ENCODE results near the gene GLB1L. TPM values are rescaled to one million over a fixed set of nuclear protein-coding genes. Genes with fewer than 3 reads are reported as not detected.

GLB1L gene
- total and polyA plus RNA-seq, 2 donors: 4.2 to 11.3 TPM

GRCh38 chr2:219251656-219252055, 6.4 kb upstream of the GLB1L start:
- 92% methylated on average over 6 of the region's 6 CpGs for WGBS
- H3K9me3 ChIP-seq (ENCODE audit: control insufficient read depth in 2 of 2, insufficient read depth in 1 of 2, low read length in 1 of 2): peaks cover 0 to 5% of the 10 kb centered on the region in 2 donors
- peaks cover 22 to 23% of the 10 kb centered on the region in 2 donors for H3K36me3 ChIP-seq (ENCODE audit: control insufficient read depth in 2 of 2, insufficient read depth in 2 of 2, low read length in 1 of 2)
- H3K4me3 ChIP-seq (ENCODE audit: low read length in 2 of 2): peak overlapping the region in 1 of 2 donors; percentile 74
- no peak for DNase-seq (ENCODE audit: low read depth in 6 of 9, low spot score in 9 of 9)
- H3K4me1 ChIP-seq (ENCODE audit: control insufficient read depth in 2 of 2, insufficient read depth in 2 of 2, low read length in 2 of 2): peaks cover 32 to 80% of the 10 kb centered on the region in 2 donors
- no peak overlapping the region for H3K27ac ChIP-seq (ENCODE audit: low read depth in 1 of 2, low read length in 1 of 2)
- peaks cover 38 to 56% of the 10 kb centered on the region in 2 donors for H3K27me3 ChIP-seq (ENCODE audit: control insufficient read depth in 2 of 2, insufficient read depth in 1 of 2, low read length in 1 of 2)

- 93% methylated on average over 22 of the region's 22 CpGs for WGBS
- peak overlapping the region; percentile 78 to 94 for H3K27ac ChIP-seq (ENCODE audit: low read depth in 1 of 2, low read length in 1 of 2)
- peaks cover 28 to 41% of the 10 kb centered on the region in 2 donors for H3K27me3 ChIP-seq (ENCODE audit: control insufficient read depth in 2 of 2, insufficient read depth in 1 of 2, low read length in 1 of 2)
- peaks cover 0 to 8% of the 10 kb centered on the region in 2 donors for H3K9me3 ChIP-seq (ENCODE audit: control insufficient read depth in 2 of 2, insufficient read depth in 1 of 2, low read length in 1 of 2)
- no peak for DNase-seq (ENCODE audit: low read depth in 6 of 9, low spot score in 9 of 9)
- H3K36me3 ChIP-seq (ENCODE audit: control insufficient read depth in 2 of 2, insufficient read depth in 2 of 2, low read length in 1 of 2): peaks cover 23 to 24% of the 10 kb centered on the region in 2 donors
- H3K4me1 ChIP-seq (ENCODE audit: control insufficient read depth in 2 of 2, insufficient read depth in 2 of 2, low read length in 2 of 2): peaks cover 43 to 90% of the 10 kb centered on the region in 2 donors
- H3K4me3 ChIP-seq (ENCODE audit: low read length in 2 of 2): peak overlapping the region in 1 of 2 donors; percentile 27
Measured at GRCh38 chr2:219250049-219250781, 5.0 kb upstream of the GLB1L start.

GRCh38 chr2:219249203-219249980, 4.1 kb upstream of the GLB1L start:
- peak overlapping the region; percentile 78 to 94 for H3K27ac ChIP-seq (ENCODE audit: low read depth in 1 of 2, low read length in 1 of 2)
- peak overlapping the region in 1 of 2 donors; percentile 27 for H3K4me3 ChIP-seq (ENCODE audit: low read length in 2 of 2)
- WGBS: 37% methylated on average over 7 of the region's 7 CpGs
- H3K4me1 ChIP-seq (ENCODE audit: control insufficient read depth in 2 of 2, insufficient read depth in 2 of 2, low read length in 2 of 2): peaks cover 47 to 90% of the 10 kb centered on the region in 2 donors
- H3K36me3 ChIP-seq (ENCODE audit: control insufficient read depth in 2 of 2, insufficient read depth in 2 of 2, low read length in 1 of 2): peaks cover 23 to 24% of the 10 kb centered on the region in 2 donors
- H3K27me3 ChIP-seq (ENCODE audit: control insufficient read depth in 2 of 2, insufficient read depth in 1 of 2, low read length in 1 of 2): peaks cover 25 to 33% of the 10 kb centered on the region in 2 donors
- DNase-seq (ENCODE audit: low read depth in 6 of 9, low spot score in 9 of 9): peak in 2 of 9 donors; percentile 38 to 66
- H3K9me3 ChIP-seq (ENCODE audit: control insufficient read depth in 2 of 2, insufficient read depth in 1 of 2, low read length in 1 of 2): peaks cover 0 to 10% of the 10 kb centered on the region in 2 donors

GRCh38 chr2:219248845-219249202, 3.6 kb upstream of the GLB1L start:
- DNase-seq (ENCODE audit: low read depth in 6 of 9, low spot score in 9 of 9): no peak
- peaks cover 0 to 10% of the 10 kb centered on the region in 2 donors for H3K9me3 ChIP-seq (ENCODE audit: control insufficient read depth in 2 of 2, insufficient read depth in 1 of 2, low read length in 1 of 2)
- WGBS: 86% methylated on average over 2 of the region's 2 CpGs
- peak overlapping the region in 1 of 2 donors; percentile 27 for H3K4me3 ChIP-seq (ENCODE audit: low read length in 2 of 2)
- H3K36me3 ChIP-seq (ENCODE audit: control insufficient read depth in 2 of 2, insufficient read depth in 2 of 2, low read length in 1 of 2): peaks cover 23 to 24% of the 10 kb centered on the region in 2 donors
- H3K27ac ChIP-seq (ENCODE audit: low read depth in 1 of 2, low read length in 1 of 2): peak overlapping the region; percentile 78 to 94
- peaks cover 20 to 27% of the 10 kb centered on the region in 2 donors for H3K27me3 ChIP-seq (ENCODE audit: control insufficient read depth in 2 of 2, insufficient read depth in 1 of 2, low read length in 1 of 2)
- peaks cover 46 to 86% of the 10 kb centered on the region in 2 donors for H3K4me1 ChIP-seq (ENCODE audit: control insufficient read depth in 2 of 2, insufficient read depth in 2 of 2, low read length in 2 of 2)

GRCh38 chr2:219247678-219248642, 2.7 kb upstream of the GLB1L start:
- Histone ChIP-seq H3K4me3 (ENCODE audit: low read length in 2 of 2) (peak overlapping the region; percentile 14 to 33), H3K27ac (ENCODE audit: low read depth in 1 of 2, low read length in 1 of 2) (peak overlapping the region; percentile 87 to 94), H3K4me1 (ENCODE audit: control insufficient read depth in 2 of 2, insufficient read depth in 2 of 2, low read length in 2 of 2) (peaks cover 46 to 77% of the 10 kb centered on the region in 2 donors), H3K9me3 (ENCODE audit: control insufficient read depth in 2 of 2, insufficient read depth in 1 of 2, low read length in 1 of 2) (peaks cover 0 to 7% of the 10 kb centered on the region in 2 donors), H3K36me3 (ENCODE audit: control insufficient read depth in 2 of 2, insufficient read depth in 2 of 2, low read length in 1 of 2) (peaks cover 23 to 24% of the 10 kb centered on the region in 2 donors), H3K27me3 (ENCODE audit: control insufficient read depth in 2 of 2, insufficient read depth in 1 of 2, low read length in 1 of 2) (peaks cover 12 to 19% of the 10 kb centered on the region in 2 donors)
- peak in 7 of 9 donors; percentile 61 to 91 (median 77) for DNase-seq (ENCODE audit: low read depth in 6 of 9, low spot score in 9 of 9)
- WGBS: 52% methylated on average over 17 of the region's 17 CpGs

- peak overlapping the region in 1 of 2 donors; percentile 98 for H3K4me3 ChIP-seq (ENCODE audit: low read length in 2 of 2)
- peaks cover 23% of the 10 kb centered on the region in 2 donors for H3K36me3 ChIP-seq (ENCODE audit: control insufficient read depth in 2 of 2, insufficient read depth in 2 of 2, low read length in 1 of 2)
- H3K27ac ChIP-seq (ENCODE audit: low read depth in 1 of 2, low read length in 1 of 2): peak overlapping the region in 1 of 2 donors; percentile 72
- peaks cover 43 to 63% of the 10 kb centered on the region in 2 donors for H3K4me1 ChIP-seq (ENCODE audit: control insufficient read depth in 2 of 2, insufficient read depth in 2 of 2, low read length in 2 of 2)
- WGBS: 93% methylated on average over 10 of the region's 10 CpGs
- H3K9me3 ChIP-seq (ENCODE audit: control insufficient read depth in 2 of 2, insufficient read depth in 1 of 2, low read length in 1 of 2): peaks cover 0 to 5% of the 10 kb centered on the region in 2 donors
- no peak for DNase-seq (ENCODE audit: low read depth in 6 of 9, low spot score in 9 of 9)
- H3K27me3 ChIP-seq (ENCODE audit: control insufficient read depth in 2 of 2, insufficient read depth in 1 of 2, low read length in 1 of 2): peaks cover under 1 to 6% of the 10 kb centered on the region in 2 donors
Measured at GRCh38 chr2:219246559-219246958, 1.3 kb upstream of the GLB1L start.

- H3K4me3 ChIP-seq (ENCODE audit: low read length in 2 of 2): peak overlapping the region; percentile 87 to 98
- peak in 1 of 9 donors; percentile 50 for DNase-seq (ENCODE audit: low read depth in 6 of 9, low spot score in 9 of 9)
- H3K4me1 ChIP-seq (ENCODE audit: control insufficient read depth in 2 of 2, insufficient read depth in 2 of 2, low read length in 2 of 2): peaks cover 43 to 59% of the 10 kb centered on the region in 2 donors
- H3K27ac ChIP-seq (ENCODE audit: low read depth in 1 of 2, low read length in 1 of 2): peak overlapping the region; percentile 83 to 96
- H3K27me3 ChIP-seq (ENCODE audit: control insufficient read depth in 2 of 2, insufficient read depth in 1 of 2, low read length in 1 of 2): peaks cover 0 to 2% of the 10 kb centered on the region in 2 donors
- peaks cover 17 to 23% of the 10 kb centered on the region in 2 donors for H3K36me3 ChIP-seq (ENCODE audit: control insufficient read depth in 2 of 2, insufficient read depth in 2 of 2, low read length in 1 of 2)
- 30% methylated on average over 10 of the region's 10 CpGs for WGBS
- H3K9me3 ChIP-seq (ENCODE audit: control insufficient read depth in 2 of 2, insufficient read depth in 1 of 2, low read length in 1 of 2): peaks cover 0 to 5% of the 10 kb centered on the region in 2 donors
Measured at GRCh38 chr2:219245899-219246230, 621 bp upstream of the GLB1L start.

GRCh38 chr2:219244789-219245147, 476 bp downstream of the GLB1L start:
- peaks cover 41 to 50% of the 10 kb centered on the region in 2 donors for H3K4me1 ChIP-seq (ENCODE audit: control insufficient read depth in 2 of 2, insufficient read depth in 2 of 2, low read length in 2 of 2)
- peaks cover 0 to 2% of the 10 kb centered on the region in 2 donors for H3K27me3 ChIP-seq (ENCODE audit: control insufficient read depth in 2 of 2, insufficient read depth in 1 of 2, low read length in 1 of 2)
- H3K36me3 ChIP-seq (ENCODE audit: control insufficient read depth in 2 of 2, insufficient read depth in 2 of 2, low read length in 1 of 2): peaks cover 7 to 17% of the 10 kb centered on the region in 2 donors
- DNase-seq (ENCODE audit: low read depth in 6 of 9, low spot score in 9 of 9): no peak
- peaks cover 0 to 5% of the 10 kb centered on the region in 2 donors for H3K9me3 ChIP-seq (ENCODE audit: control insufficient read depth in 2 of 2, insufficient read depth in 1 of 2, low read length in 1 of 2)
- H3K4me3 ChIP-seq (ENCODE audit: low read length in 2 of 2): peak overlapping the region; percentile 87 to 98
- peak overlapping the region; percentile 83 to 96 for H3K27ac ChIP-seq (ENCODE audit: low read depth in 1 of 2, low read length in 1 of 2)
- 44% methylated on average over 6 of the region's 6 CpGs for WGBS

Measured in thymus (tissue), 11 donors.